Stimulated activated CD4-positive, alpha-beta T cell treated with anti-CD3 and anti-CD28 coated beads, TNF-alpha, amount 100 ng/mL, for 24 hours (primary cell): ENCODE results near the gene SFXN3.

Experiments
- DNase-seq, 3 experiments: peaks; one replicate each; pipeline ENCODE4 v3.0.0-alpha.2; 2020; ENCODE audit warnings: low read depth in 3 of 3

SFXN3 gene

DNA sequence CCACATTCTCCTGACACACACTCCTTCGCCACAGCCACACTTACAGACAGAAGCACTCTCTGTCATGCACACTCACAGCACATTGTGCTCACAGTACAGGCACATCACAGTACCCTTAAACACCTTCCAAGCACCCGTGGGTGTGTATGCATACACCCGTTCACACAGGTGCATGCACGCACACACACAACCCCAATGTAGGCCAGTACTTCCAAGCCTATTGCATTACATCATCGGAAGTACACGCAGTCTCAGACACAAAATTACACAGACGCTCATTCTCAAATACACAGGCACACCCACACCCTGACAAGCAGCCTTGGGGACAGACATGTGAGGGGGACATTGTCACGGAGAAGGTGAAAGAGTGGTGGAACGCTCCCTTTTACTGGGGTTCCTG lies 41.9 kb downstream of the SFXN3 start:
- DNase-seq, result no peak

DNA sequence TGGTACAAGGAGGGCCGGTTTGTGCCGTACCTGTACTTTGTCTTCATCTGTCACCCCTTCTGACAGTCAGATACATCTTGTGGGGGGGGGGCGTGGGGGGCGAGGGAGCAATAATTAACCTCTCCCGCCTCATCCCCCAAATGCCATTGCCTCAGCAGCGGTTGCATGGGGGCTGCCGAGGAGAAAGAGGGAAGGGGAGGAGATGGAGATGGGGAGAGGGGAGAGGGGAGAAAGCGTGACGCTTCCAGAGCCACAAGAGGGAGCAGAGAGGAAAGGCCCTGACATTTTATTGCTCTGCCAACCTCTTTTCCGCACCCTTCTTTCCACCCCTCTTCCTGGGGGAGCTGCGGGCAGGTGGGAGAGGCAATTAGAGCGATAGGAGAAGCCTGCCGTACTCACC lies 42.6 kb downstream of the SFXN3 start:
- DNase-seq, result no peak

DNA sequence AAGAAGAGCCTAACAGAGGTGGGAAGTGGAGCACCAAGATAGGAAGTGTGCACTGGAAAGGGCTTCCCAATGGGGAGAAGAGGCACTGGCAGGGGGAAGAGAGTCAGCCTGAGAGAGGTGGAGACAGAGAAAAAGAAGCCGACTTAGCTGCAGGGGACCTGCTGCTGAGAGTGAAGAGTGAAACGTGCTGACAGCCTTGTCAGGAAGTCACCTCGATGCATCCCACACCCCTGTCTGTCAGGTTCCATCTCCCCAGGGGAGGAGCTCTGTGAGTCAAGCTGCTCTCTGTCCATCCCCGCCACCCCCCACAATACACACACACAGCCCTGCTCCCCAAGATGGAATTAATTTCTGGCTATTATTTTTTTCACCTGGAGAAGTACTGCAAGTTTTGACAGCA lies 44.7 kb downstream of the SFXN3 start:
- no peak for DNase-seq

DNA sequence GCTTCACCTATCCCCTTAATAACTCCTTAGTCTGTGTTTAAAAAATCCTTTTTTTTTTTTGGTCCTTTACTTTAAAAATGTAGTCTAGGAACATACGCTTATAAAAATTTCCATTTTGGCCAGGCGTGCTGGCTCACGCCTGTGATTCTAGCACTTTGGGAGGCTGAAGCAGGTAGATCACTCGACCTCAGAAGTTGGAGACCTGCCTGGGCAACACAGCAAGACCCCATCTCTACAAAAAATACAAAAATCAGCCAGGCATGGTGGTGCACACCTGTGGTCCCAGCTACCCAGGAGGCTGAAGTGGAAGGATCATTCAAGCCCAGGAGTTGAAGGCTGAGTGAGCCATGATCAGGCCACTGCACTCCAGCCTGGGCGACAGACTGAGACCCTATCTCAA lies 45.6 kb downstream of the SFXN3 start:
- no peak for DNase-seq

DNA sequence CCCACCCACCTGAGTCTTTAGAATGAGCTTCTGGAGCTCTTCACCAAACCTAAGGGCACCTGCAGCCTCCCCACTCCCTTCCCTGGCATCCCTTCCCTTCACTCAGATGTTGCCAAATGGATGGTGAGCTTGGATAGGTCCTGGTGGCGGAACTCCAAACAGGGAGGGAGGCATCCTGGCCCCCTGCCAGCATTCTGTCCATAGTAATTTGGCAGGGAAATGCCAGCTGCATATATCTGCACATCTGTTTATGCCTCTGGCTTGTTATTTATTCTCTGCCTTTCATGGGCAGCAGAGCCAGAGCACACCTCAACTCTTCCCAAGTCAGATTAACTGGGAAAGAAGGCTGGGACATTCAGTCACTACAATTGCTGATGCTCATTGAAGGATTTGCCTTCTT lies 48.8 kb downstream of the SFXN3 start:
- no peak for DNase-seq

DNA sequence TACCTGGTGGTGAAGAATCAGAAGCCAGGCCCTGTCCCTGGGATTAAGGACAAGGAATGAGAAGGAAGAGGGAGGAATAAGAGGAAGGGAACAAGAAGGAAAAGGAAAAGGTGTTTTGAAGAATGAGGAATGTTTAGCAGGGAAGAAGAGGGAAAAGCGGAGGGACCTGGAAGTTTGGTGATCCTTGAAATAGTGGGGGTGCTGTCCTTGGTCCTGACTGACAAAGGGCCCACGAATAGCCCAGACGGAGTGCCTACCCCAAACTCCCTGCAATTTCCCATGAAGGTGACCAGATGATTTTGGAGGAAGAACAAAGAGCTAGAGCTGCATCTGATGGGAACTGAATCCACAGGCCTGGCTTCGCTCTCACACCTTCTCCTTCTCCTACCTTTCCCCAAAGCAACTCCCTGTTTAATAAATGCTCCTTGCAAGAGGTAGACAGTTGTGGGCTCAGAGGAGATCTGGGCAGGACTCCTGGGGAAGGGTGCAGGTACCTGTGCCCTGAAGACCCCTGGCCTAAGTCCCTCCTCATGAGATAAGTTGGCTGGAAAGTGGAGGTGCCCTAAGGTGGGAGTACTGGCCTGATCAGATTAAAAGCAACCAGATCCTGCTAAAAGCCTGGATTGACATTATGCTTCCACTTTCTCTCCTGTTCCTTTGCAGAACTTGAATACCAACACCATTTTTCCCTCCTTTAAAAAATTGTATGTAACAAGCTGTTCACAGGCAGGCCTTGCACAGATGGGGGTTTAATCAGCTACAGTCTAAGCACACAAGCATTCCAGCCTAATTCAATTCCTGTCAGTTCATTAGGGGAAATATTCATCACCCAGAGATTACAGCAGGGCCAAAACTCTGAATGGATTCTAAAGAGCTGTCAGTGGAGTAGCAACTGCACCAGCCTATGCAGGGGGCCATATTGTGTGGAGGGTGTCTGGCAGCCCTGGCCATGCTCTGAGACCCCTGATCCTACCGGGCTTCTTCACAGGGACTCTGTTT lies 50.2 kb downstream of the SFXN3 start:
- no peak for DNase-seq

DNA sequence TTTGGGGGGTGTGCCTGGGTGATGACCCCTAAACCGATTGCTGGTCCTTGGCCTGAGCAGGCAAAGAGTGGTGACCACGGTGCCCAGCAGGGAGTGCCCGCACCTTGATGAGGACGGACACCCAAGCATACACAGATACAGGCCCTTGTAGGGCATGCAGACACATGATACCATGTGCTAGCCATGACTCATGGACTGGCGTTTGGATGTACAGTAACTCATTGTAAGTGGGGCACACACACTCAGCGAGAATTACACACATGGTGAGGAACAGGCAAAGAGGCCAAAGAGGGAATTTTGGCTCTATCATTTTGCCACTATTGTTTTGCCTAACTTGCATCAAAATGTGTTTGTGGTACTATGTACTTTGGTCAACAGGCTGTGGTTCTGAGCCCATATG lies 54.8 kb downstream of the SFXN3 start:
- no peak for DNase-seq

DNA sequence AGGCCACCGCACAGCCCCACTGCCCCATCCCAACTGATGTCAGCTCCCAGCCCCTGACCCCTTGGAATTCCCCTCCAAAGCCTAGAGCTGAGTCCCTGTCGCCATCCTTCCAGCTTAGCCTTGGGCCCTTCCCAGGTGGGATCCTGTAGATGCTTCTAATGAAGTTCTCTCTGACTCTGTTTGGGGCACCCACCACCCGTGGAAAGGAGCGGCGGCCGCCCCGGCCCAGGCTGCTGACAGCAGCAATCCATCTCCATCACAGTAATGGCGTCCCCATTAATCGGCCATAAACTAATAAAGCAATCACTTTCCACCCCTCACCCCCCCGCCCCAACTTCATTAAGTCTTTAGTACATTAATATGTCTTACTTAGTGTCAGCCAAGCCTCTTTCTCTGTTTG lies 56.3 kb downstream of the SFXN3 start:
- no peak for DNase-seq

DNA sequence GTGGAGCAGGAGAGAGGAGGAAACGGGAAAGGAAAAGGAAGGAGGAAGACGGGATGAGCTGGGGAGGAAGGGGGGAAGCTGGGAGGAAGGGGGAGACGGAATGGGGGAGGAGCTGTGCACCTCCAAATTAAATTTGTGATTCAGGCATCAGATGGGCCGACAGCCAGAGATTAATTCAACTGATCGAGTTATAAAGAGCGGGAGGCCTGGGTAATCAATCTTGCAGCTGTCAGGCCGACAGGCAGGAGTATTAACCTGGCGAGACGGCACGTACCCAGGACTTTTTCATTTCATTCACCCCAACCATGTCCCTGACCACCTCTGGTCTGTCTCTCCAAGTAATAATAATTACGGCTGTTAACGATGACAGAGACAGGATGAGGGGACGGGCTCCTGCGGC lies 56.9 kb downstream of the SFXN3 start:
- DNase-seq, result no peak

DNA sequence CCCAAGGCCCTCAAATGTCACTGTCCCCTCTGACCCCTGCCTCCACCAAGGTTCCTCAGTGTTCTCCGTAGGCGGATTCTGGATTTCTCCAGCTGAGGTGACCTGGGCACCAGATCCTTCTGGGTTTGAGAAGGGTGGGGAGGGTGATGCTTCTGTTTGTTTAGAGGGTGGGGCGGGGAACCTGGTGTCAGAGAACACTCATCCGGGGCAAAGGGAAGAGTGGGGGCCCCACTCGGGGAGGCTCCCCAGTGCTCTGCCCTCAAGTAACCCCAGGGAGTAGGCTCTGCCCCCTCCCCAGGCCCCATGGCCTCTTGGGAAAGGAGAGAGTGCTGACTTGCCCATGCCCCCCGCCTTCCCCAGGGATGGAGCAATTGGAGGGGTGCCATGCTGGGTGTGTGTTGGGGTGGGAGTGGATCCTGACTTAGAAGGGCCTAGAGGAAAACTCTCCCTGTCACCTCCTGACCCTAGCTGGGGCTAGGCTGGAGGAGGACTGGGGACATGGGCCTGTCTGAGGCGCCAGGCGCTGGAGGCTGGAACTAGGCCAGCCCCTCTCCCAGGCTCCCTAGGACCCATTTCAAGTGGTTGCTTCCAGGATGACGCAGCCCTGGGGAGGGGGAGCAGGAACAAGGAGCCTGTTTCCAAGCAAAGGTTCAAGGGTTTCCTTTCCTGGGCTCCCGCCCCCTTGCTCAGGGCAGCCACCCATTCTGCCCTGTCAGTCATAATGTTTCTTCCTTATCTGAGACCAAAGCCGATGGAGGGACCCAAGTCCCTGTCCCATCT lies 58.7 kb downstream of the SFXN3 start:
- no peak for DNase-seq

DNA sequence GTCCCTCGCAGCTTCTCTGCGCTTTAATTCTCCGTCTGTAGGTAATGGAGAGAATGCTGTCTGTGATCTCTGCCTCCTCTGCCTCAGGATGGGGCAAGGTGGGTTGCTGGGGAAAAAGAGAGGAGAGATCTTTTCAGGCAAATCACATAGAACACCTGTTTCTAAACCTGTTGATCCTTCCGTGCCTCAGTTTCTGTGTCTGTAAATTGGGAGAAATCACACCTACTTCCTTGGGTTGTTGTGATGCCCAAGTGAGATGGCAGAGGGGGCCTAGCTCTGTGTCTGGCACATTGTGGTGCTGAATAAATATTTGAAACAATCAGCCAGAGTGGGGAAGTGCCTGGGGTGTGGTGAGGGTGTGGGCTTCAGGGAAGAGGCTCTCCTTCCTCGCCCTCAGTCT lies 59.6 kb downstream of the SFXN3 start:
- DNase-seq, result no peak
